Neuronal stem cell (in vitro differentiated cells): Measurements from ENCODE around the gene KCTD16.
A peak's percentile ranks its signal among the peaks of the same experiment; 100 is the strongest.

Experiments used
- DNase-seq: peaks from one replicate; pipeline ENCODE4 v3.0.0-alpha.2; 2013; ENCODE audit warnings: low spot score
- H2AFZ ChIP-seq: one replicate; pipeline ENCODE4 v1.6.1; 2013; ENCODE audit warnings: mild to moderate bottlenecking, low read length, inconsistent platforms
- H2AK5ac ChIP-seq: 2 replicates; pipeline ENCODE4 v1.6.1; 2013; ENCODE audit warnings: low read depth, mild to moderate bottlenecking, inconsistent platforms, low read length, moderate library complexity, mixed read lengths
- H2BK120ac ChIP-seq: 2 replicates; pipeline ENCODE4 v1.6.1; 2013; ENCODE audit warnings: low read depth, mild to moderate bottlenecking, inconsistent platforms, low read length, moderate library complexity, mixed read lengths
- H2BK12ac ChIP-seq: one replicate; pipeline ENCODE4 v1.6.1; 2013; ENCODE audit warnings: low read length, inconsistent platforms
- H2BK15ac ChIP-seq: 2 replicates; pipeline ENCODE4 v1.6.1; 2013; ENCODE audit warnings: mild to moderate bottlenecking, low read length, inconsistent platforms, mixed read lengths
- H2BK5ac ChIP-seq: one replicate; pipeline ENCODE4 v1.6.1; 2013; ENCODE audit warnings: inconsistent platforms, mild to moderate bottlenecking, low read length, moderate library complexity
- H3K14ac ChIP-seq: one replicate; pipeline ENCODE4 v1.6.1; 2013; ENCODE audit warnings: low read length, inconsistent platforms
- H3K18ac ChIP-seq: 2 replicates; pipeline ENCODE4 v1.6.1; 2013; ENCODE audit warnings: low read length, inconsistent platforms
- H3K23ac ChIP-seq: 2 replicates; pipeline ENCODE4 v1.6.1; 2013; ENCODE audit warnings: low read depth, mild to moderate bottlenecking, mixed read lengths, low read length, inconsistent platforms; ENCODE audit not compliant: poor library complexity
- H3K27ac ChIP-seq: replicated peaks from 3 replicates; pipeline ENCODE4 v1.5.1; 2013; ENCODE audit warnings: low read length, inconsistent platforms
- H3K27me3 ChIP-seq, 3 experiments: 2 replicates each; pipeline ENCODE4 v1.6.1; 2013; ENCODE audit warnings: low read length in 3 of 3, mild to moderate bottlenecking in 2 of 3, inconsistent platforms in 1 of 3, low read depth in 1 of 3, mixed read lengths in 1 of 3, moderate library complexity in 1 of 3; ENCODE audit not compliant: control insufficient read depth in 3 of 3, insufficient read depth in 3 of 3
- H3K36me3 ChIP-seq, 2 donors: replicated peaks in 1 of 2; 2 replicates each; pipeline ENCODE4 v1.6.1; 2013; ENCODE audit warnings: low read length in 2 of 2; ENCODE audit not compliant: control insufficient read depth in 2 of 2, insufficient read depth in 2 of 2
- H3K4ac ChIP-seq: 2 replicates; pipeline ENCODE4 v1.6.1; 2013; ENCODE audit warnings: inconsistent platforms, mild to moderate bottlenecking, low read length, moderate library complexity
- H3K4me1 ChIP-seq, 2 donors: 1 replicate in 1 of 2; 2 replicates in 1 of 2; pipeline ENCODE4 v1.6.1; 2013; ENCODE audit warnings: low read length in 2 of 2, low read depth in 1 of 2; ENCODE audit not compliant: control insufficient read depth in 2 of 2, insufficient read depth in 1 of 2
- H3K4me2 ChIP-seq: one replicate; pipeline ENCODE4 v1.6.1; 2013; ENCODE audit warnings: mild to moderate bottlenecking, low read length, inconsistent platforms; ENCODE audit not compliant: insufficient read depth, poor library complexity, severe bottlenecking
- H3K4me3 ChIP-seq, 2 donors: 2 replicates each; pipeline ENCODE4 v1.5.1; 2013; ENCODE audit warnings: low read length in 2 of 2, mild to moderate bottlenecking in 2 of 2, inconsistent platforms in 1 of 2, moderate library complexity in 1 of 2
- H3K79me1 ChIP-seq: one replicate; pipeline ENCODE4 v1.6.1; 2013; ENCODE audit warnings: low read depth, mild to moderate bottlenecking, inconsistent platforms, low read length, moderate library complexity
- H3K9ac ChIP-seq: one replicate; pipeline ENCODE4 v1.6.1; 2013; ENCODE audit warnings: mild to moderate bottlenecking, low read depth, low read length, inconsistent platforms; ENCODE audit not compliant: poor library complexity
- H3K9me3 ChIP-seq, 2 donors: replicated peaks in 1 of 2; 2 replicates each; pipeline versions ENCODE3 to v1.6.1; 2013; ENCODE audit warnings: low read length in 2 of 2, mild to moderate bottlenecking in 2 of 2, inconsistent platforms in 1 of 2, low read depth in 1 of 2, mixed read lengths in 1 of 2, moderate library complexity in 1 of 2; ENCODE audit not compliant: control insufficient read depth in 2 of 2, insufficient read depth in 1 of 2
- H4K8ac ChIP-seq: one replicate; pipeline ENCODE4 v1.6.1; 2013; ENCODE audit warnings: low read depth, mild to moderate bottlenecking, inconsistent platforms, low read length, moderate library complexity
- H4K91ac ChIP-seq: one replicate; pipeline ENCODE4 v1.6.1; 2013; ENCODE audit warnings: low read length, low read depth, mild to moderate bottlenecking, inconsistent platforms; ENCODE audit not compliant: poor library complexity
- WGBS, 2 donors: extraction: QIAGEN DNeasy Blood & Tissue Kit; methylation state at CpG; one replicate each; pipeline ENCODE4 v1.1.7; 2013; ENCODE audit warnings: missing lambda C conversion rate in 2 of 2, mixed read lengths in 1 of 2; ENCODE audit not compliant: insufficient read length in 2 of 2, insufficient replicate concordance in 1 of 2; ENCODE audit errors: extremely low coverage in 2 of 2; 5-methylcytosine and 5-hydroxymethylcytosine counted together

KCTD16 gene

DNA sequence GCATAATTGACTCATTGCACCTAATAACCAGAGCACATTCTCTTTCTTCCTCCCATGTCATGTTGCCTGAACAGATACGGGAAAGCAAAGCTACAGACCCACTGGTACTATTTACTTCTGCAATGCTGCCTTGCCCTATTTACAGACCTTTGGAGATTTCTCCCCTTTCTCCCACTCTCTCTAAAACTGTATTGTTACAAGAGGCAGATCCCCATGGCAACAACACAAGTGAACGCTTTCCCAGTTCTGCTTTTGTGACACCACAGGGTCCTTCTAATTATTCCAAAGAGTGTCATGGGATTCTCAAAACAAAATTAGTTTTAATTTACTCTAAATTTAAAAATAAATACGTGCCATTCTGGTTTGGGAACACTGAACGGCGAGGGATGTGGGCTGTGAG lies 104.7 kb downstream of the KCTD16 start:
- Histone ChIP-seq H3K9ac (no peak overlapping the region), H3K18ac (no peak overlapping the region), H3K79me1 (no peaks in the 10 kb centered on the region), H2BK12ac (no peak overlapping the region), H2BK5ac (no peak overlapping the region), H2BK120ac (no peak overlapping the region), H3K4ac (no peak overlapping the region), H4K91ac (no peak overlapping the region), H3K27me3 (no peaks in the 10 kb centered on the region), H3K9me3 (no peaks in the 10 kb centered on the region), H3K36me3 (no peaks in the 10 kb centered on the region), H2AK5ac (no peak overlapping the region), H3K23ac (no peak overlapping the region), H3K4me2 (no peak overlapping the region), H2AFZ (peak overlapping the region; percentile 54), H2BK15ac (no peak overlapping the region), H3K14ac (no peak overlapping the region), H3K4me1 (peaks cover 4 to 9% of the 10 kb centered on the region in 2 donors), H3K4me3 (no peak overlapping the region), H3K27ac (peak overlapping the region; percentile 31), H4K8ac (no peak overlapping the region)
- WGBS, 2 donors: no CpG with 5 or more reads among the region's 5 CpGs
- DNase-seq: peak; percentile 18

- H3K4ac ChIP-seq: no peak overlapping the region
- H3K4me3 ChIP-seq: no peak overlapping the region
- no peaks in the 10 kb centered on the region for H3K79me1 ChIP-seq
- no peak overlapping the region for H2BK120ac ChIP-seq
- peaks cover 4 to 9% of the 10 kb centered on the region in 2 donors for H3K4me1 ChIP-seq
- no peak for DNase-seq
- H2BK5ac ChIP-seq: no peak overlapping the region
- H3K18ac ChIP-seq: no peak overlapping the region
- no peak overlapping the region for H3K27ac ChIP-seq
- H3K36me3 ChIP-seq: no peaks in the 10 kb centered on the region
- no peak overlapping the region for H3K9ac ChIP-seq
- no peak overlapping the region for H2BK12ac ChIP-seq
- no peak overlapping the region for H3K4me2 ChIP-seq
- no peak overlapping the region for H3K23ac ChIP-seq
- H3K14ac ChIP-seq: no peak overlapping the region
- no CpG with 5 or more reads among the region's 5 CpGs for WGBS, 2 donors
- H2AK5ac ChIP-seq: no peak overlapping the region
- H3K9me3 ChIP-seq: no peaks in the 10 kb centered on the region
- H2BK15ac ChIP-seq: no peak overlapping the region
- H4K91ac ChIP-seq: no peak overlapping the region
- H4K8ac ChIP-seq: no peak overlapping the region
- no peaks in the 10 kb centered on the region for H3K27me3 ChIP-seq
- no peak overlapping the region for H2AFZ ChIP-seq
Measured at GRCh38 chr5:144276034-144276822, 105.6 kb downstream of the KCTD16 start.

GRCh38 chr5:144281784-144282183 lies 111.1 kb downstream of the KCTD16 start:
- H2BK120ac ChIP-seq: no peak overlapping the region
- DNase-seq: no peak
- no peaks in the 10 kb centered on the region for H3K4me1 ChIP-seq
- no peak overlapping the region for H3K4me2 ChIP-seq
- H3K23ac ChIP-seq: no peak overlapping the region
- H3K4ac ChIP-seq: no peak overlapping the region
- WGBS, 2 donors: no CpG with 5 or more reads among the region's 1 CpG
- no peak overlapping the region for H3K14ac ChIP-seq
- H3K79me1 ChIP-seq: no peaks in the 10 kb centered on the region
- no peak overlapping the region for H3K27ac ChIP-seq
- H3K27me3 ChIP-seq: no peaks in the 10 kb centered on the region
- H2BK15ac ChIP-seq: no peak overlapping the region
- no peak overlapping the region for H2AK5ac ChIP-seq
- no peak overlapping the region for H2AFZ ChIP-seq
- no peak overlapping the region for H3K18ac ChIP-seq
- no peak overlapping the region for H3K9ac ChIP-seq
- H4K8ac ChIP-seq: no peak overlapping the region
- H3K9me3 ChIP-seq: no peaks in the 10 kb centered on the region
- H3K4me3 ChIP-seq: no peak overlapping the region
- H2BK5ac ChIP-seq: no peak overlapping the region
- H4K91ac ChIP-seq: no peak overlapping the region
- H2BK12ac ChIP-seq: no peak overlapping the region
- no peaks in the 10 kb centered on the region for H3K36me3 ChIP-seq

DNA sequence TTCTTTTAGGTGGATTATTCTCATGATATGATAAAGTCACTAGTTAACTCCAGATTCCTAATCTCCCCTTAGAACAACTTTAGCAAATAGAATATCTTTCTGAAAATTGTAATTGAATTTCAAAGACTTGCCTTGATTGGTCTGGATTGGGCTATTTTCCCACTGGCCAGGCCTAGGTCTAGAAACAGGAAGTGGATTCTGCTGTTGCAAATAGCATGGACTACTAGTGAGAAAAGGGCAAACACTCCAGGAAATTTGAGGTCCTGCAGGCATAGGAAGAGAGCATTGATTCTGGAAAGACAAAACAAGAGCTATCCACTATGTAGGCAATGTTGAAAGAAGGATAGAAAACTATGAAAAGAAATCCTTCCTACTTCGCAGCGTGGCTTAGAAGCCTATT lies 113.4 kb downstream of the KCTD16 start:
- H4K8ac ChIP-seq: no peak overlapping the region
- no peak overlapping the region for H3K4ac ChIP-seq
- no peak overlapping the region for H2BK120ac ChIP-seq
- DNase-seq: no peak
- WGBS, 2 donors: no CpG with 5 or more reads among the region's 2 CpGs
- H3K9me3 ChIP-seq: no peaks in the 10 kb centered on the region
- H3K4me2 ChIP-seq: no peak overlapping the region
- no peak overlapping the region for H3K9ac ChIP-seq
- H3K23ac ChIP-seq: no peak overlapping the region
- H3K36me3 ChIP-seq: no peaks in the 10 kb centered on the region
- H3K79me1 ChIP-seq: no peaks in the 10 kb centered on the region
- no peak overlapping the region for H2BK12ac ChIP-seq
- H2AK5ac ChIP-seq: no peak overlapping the region
- no peak overlapping the region for H2BK15ac ChIP-seq
- H3K27me3 ChIP-seq: peaks cover 0 to under 1% (median 0%) of the 10 kb centered on the region in 3 experiments
- no peak overlapping the region for H3K14ac ChIP-seq
- no peak overlapping the region for H3K27ac ChIP-seq
- no peaks in the 10 kb centered on the region for H3K4me1 ChIP-seq
- H2BK5ac ChIP-seq: no peak overlapping the region
- H3K4me3 ChIP-seq: no peak overlapping the region
- H2AFZ ChIP-seq: peak overlapping the region; percentile 53
- no peak overlapping the region for H4K91ac ChIP-seq
- no peak overlapping the region for H3K18ac ChIP-seq
